Endothelial cell of umbilical vein (primary cell): Measurements from ENCODE around the gene TRAPPC3. TPM values are rescaled to one million over a fixed set of nuclear protein-coding genes. Genes with fewer than 3 reads are reported as not detected.

Source experiments
- BruUV-seq: library from RNA; stranded (reverse); fragments of 400-500 nt; replicated peaks from 2 replicates; lab custom pipeline; 2021; lab: Mats Ljungman, UMichigan
- CTCF ChIA-PET: fragments of 300-600, 350-600 bp; sonication (Branson Sonifier 250); formaldehyde crosslinking; loops from one replicate; lab custom pipeline; 2021; ENCODE audit warnings: antibody characterized with exemption, inconsistent platforms; lab: Charles Lee
- POLR2A ChIA-PET: fragments of 300-600, 350-600 bp; sonication (Branson Sonifier 250); formaldehyde crosslinking; loops from one replicate; lab custom pipeline; 2021; ENCODE audit warnings: antibody characterized with exemption, inconsistent platforms; lab: Charles Lee
- DNase-seq: peaks from one replicate; pipeline ENCODE4 v3.0.0-alpha.2; 2011; ENCODE audit warnings: low read depth, low spot score
- FAIRE-seq: peaks from 2 replicates; lab custom pipeline; 2011; peaks lifted over from hg19 to GRCh38; lab: Jason Lieb, UNC
- H2AFZ ChIP-seq: 2 replicates; pipeline ENCODE4 v1.6.0; 2012; ENCODE audit warnings: low read depth, low read length, control low read depth, inconsistent platforms
- H3K27ac ChIP-seq: 2 replicates; pipeline ENCODE4 v1.5.1; 2011; ENCODE audit warnings: low read depth, mild to moderate bottlenecking, control low read depth, low read length, moderate library complexity; ENCODE audit not compliant: insufficient read depth
- H3K27me3 ChIP-seq, 2 experiments: 2 replicates each; pipeline versions ENCODE4 v1.6.0 to v1.6.1; 2011; ENCODE audit warnings: low read length in 2 of 2, mixed read lengths in 1 of 2; ENCODE audit not compliant: control insufficient read depth in 2 of 2, insufficient read depth in 2 of 2
- H3K36me3 ChIP-seq, 2 experiments: 2 replicates in 1 of 2; 3 replicates in 1 of 2; pipeline ENCODE4 v1.5.1; 2011; ENCODE audit warnings: low read length in 2 of 2, mild to moderate bottlenecking in 1 of 2, moderate library complexity in 1 of 2; ENCODE audit not compliant: control insufficient read depth in 2 of 2, insufficient read depth in 2 of 2; ENCODE audit errors: extremely low read depth in 1 of 2
- H3K4me1 ChIP-seq: 3 replicates; pipeline ENCODE4 v1.5.1; 2011; ENCODE audit warnings: mild to moderate bottlenecking, low read length; ENCODE audit not compliant: control insufficient read depth, insufficient read depth; ENCODE audit errors: extremely low read depth
- H3K4me2 ChIP-seq: 2 replicates; pipeline ENCODE4 v1.6.1; 2011; ENCODE audit warnings: low read length, control low read depth, mixed read lengths; ENCODE audit not compliant: insufficient read depth
- H3K4me3 ChIP-seq, 3 experiments: fragments of 200-600 bp in 1 of 3; sonication (generic), shearing (Covaris generic) in 1 of 3; replicated peaks in 1 of 3; 2 replicates each; pipeline ENCODE4 v1.5.1; 2011 to 2016; ENCODE audit warnings: control low read depth in 3 of 3, low read length in 3 of 3, mild to moderate bottlenecking in 2 of 3, inconsistent platforms in 1 of 3, low read depth in 1 of 3, moderate library complexity in 1 of 3; ENCODE audit not compliant: insufficient read depth in 1 of 3
- H3K79me2 ChIP-seq: 2 replicates; pipeline ENCODE4 v1.6.0; 2012; ENCODE audit warnings: low read length, inconsistent platforms; ENCODE audit not compliant: control insufficient read depth, insufficient read depth
- H3K9ac ChIP-seq: replicated peaks from 2 replicates; pipeline ENCODE3; 2011; ENCODE audit warnings: low read length, control low read depth; ENCODE audit not compliant: insufficient read depth; ENCODE audit errors: extremely low read depth
- H3K9me1 ChIP-seq: replicated peaks from 3 replicates; pipeline ENCODE4 v1.6.0; 2011; ENCODE audit warnings: mild to moderate bottlenecking, low read length; ENCODE audit not compliant: control insufficient read depth, insufficient read depth; ENCODE audit errors: extremely low read depth
- H3K9me3 ChIP-seq: replicated peaks from 2 replicates; pipeline ENCODE4 v1.5.1; 2012; ENCODE audit warnings: low read length, inconsistent platforms; ENCODE audit not compliant: control insufficient read depth, insufficient read depth
- H4K20me1 ChIP-seq: replicated peaks from 2 replicates; pipeline ENCODE3; 2011; ENCODE audit warnings: mild to moderate bottlenecking, low read length; ENCODE audit not compliant: control insufficient read depth, insufficient read depth; ENCODE audit errors: extremely low read depth
- CTCF ChIP-seq, 2 donors: IDR thresholded peaks; 1 replicate in 1 of 2; 2 replicates in 1 of 2; pipeline ENCODE4 v1.5.1; 2011; ENCODE audit warnings: low read length in 2 of 2, mild to moderate bottlenecking in 2 of 2, moderate library complexity in 2 of 2, control low read depth in 1 of 2, inconsistent platforms in 1 of 2, low read depth in 1 of 2; ENCODE audit not compliant: insufficient read depth in 1 of 2; ENCODE audit errors: extremely low read depth in 1 of 2
- EZH2 ChIP-seq: IDR thresholded peaks from 2 replicates; pipeline ENCODE4 v1.6.1; 2012; ENCODE audit warnings: borderline replicate concordance, low read depth, mild to moderate bottlenecking, moderate library complexity, low read length, inconsistent platforms; ENCODE audit not compliant: severe bottlenecking
- FOS ChIP-seq: IDR thresholded peaks from 2 replicates; pipeline ENCODE4 v1.6.1; 2011; ENCODE audit warnings: mild to moderate bottlenecking, low read length, moderate library complexity, borderline replicate concordance; ENCODE audit not compliant: insufficient read depth
- GATA2 ChIP-seq: IDR thresholded peaks from 2 replicates; pipeline ENCODE4 v1.7.0; 2011; ENCODE audit warnings: low read depth, mild to moderate bottlenecking, moderate library complexity, mixed read lengths, low read length; ENCODE audit not compliant: insufficient read length, insufficient read depth
- JUN ChIP-seq: IDR thresholded peaks from 2 replicates; pipeline ENCODE4 v1.6.1; 2011; ENCODE audit warnings: borderline replicate concordance, low read depth; ENCODE audit not compliant: insufficient read length, insufficient read depth
- MAX ChIP-seq: IDR thresholded peaks from 2 replicates; pipeline ENCODE4 v1.6.1; 2011; ENCODE audit not compliant: insufficient read depth, insufficient read length
- MYC ChIP-seq: IDR thresholded peaks from one replicate; pipeline ENCODE4 v1.6.1; 2011; ENCODE audit warnings: mild to moderate bottlenecking, low read depth, low read length
- POLR2A ChIP-seq: IDR thresholded peaks from 2 replicates; pipeline ENCODE4 v1.6.1; 2012; ENCODE audit warnings: low read depth, mild to moderate bottlenecking, control low read depth, low read length
- POLR2AphosphoS5 ChIP-seq: IDR thresholded peaks from 2 replicates; pipeline ENCODE4 v1.6.1; 2012; ENCODE audit warnings: low read depth, mild to moderate bottlenecking, control low read depth, low read length, moderate library complexity; ENCODE audit not compliant: insufficient read depth
- dilution Hi-C: fragments of 300-500 bp; cut with MboI; formaldehyde crosslinking; loops from one replicate; pipeline ENCODE4 v1.15.0; 2019; ENCODE audit warnings: low sequenced_read_pairs; ENCODE audit not compliant: extremely low pct_ligation_motif_present
- intact Hi-C: fragments of 100-400 bp; cut with micrococcal nuclease; formaldehyde crosslinking; loops from one replicate; pipeline ENCODE4 v1.10.0; 2022
- polyA plus RNA-seq, 4 experiments: library from polyadenylated mRNA; depleted of rRNA in 3 of 4; stranded (reverse) in 3 of 4; unstranded in 1 of 4; fragments of >200 nt; gene quantifications; 2 replicates each; pipeline versions ENCODE4 v1.2.1 to v1.2.3, GENCODE V29; 2011 to 2012; ENCODE audit warnings: missing spikeins in 1 of 4
- total RNA-seq: library from RNA; stranded (reverse); gene quantifications from 2 replicates; pipeline ENCODE4 v1.2.3, GENCODE V29; 2021

Gene TRAPPC3
- total and polyA plus RNA-seq, 2 donors (not counting 3 experiments of a cell fraction or from before 2014, with no cell fraction given) = 93.4 to 125 TPM

GRCh38 chr1:36111151-36111550 lies 38.1 kb downstream of the TRAPPC3 start:
- no peaks in the 10 kb centered on the region for H4K20me1 ChIP-seq
- H3K9me1 ChIP-seq = no peaks in the 10 kb centered on the region
- no peaks in the 10 kb centered on the region for H3K36me3 ChIP-seq
- no peak overlapping the region for H3K27ac ChIP-seq
- dilution Hi-C loops (no loop called here), intact Hi-C loops (no loop called here)
- H3K9ac ChIP-seq = no peak overlapping the region
- TF ChIP-seq EZH2 (no peak), POLR2AphosphoS5 (no peak), CTCF (IDR thresholded peaks at IDR 0.05; ENCODE audit: extremely low read depth in 1 of 2, insufficient read depth in 1 of 2, low read depth in 1 of 2, low read length in 2 of 2) (no peak), JUN (no peak), MAX (no peak), MYC (no peak), GATA2 (no peak), POLR2A (no peak), FOS (no peak)
- H3K4me1 ChIP-seq = no peaks in the 10 kb centered on the region
- ChIA-PET CTCF (interaction anchor here (1.1 kb wide), 2 partner anchors 23 to 175 kb away, joined by 5 to 6 read pairs; no protein-coding TSS in a partner anchor), POLR2A (no interaction called here)
- no peak overlapping the region for H2AFZ ChIP-seq
- H3K9me3 ChIP-seq = no peaks in the 10 kb centered on the region
- no peaks in the 10 kb centered on the region for H3K27me3 ChIP-seq
- no peak overlapping the region for H3K4me2 ChIP-seq
- no peak overlapping the region for H3K4me3 ChIP-seq
- H3K79me2 ChIP-seq = no peaks in the 10 kb centered on the region
- DNase-seq = no peak
- no TSS peak for BruUV-seq
- FAIRE-seq = no peak
